Esophagus squamous epithelium (tissue), 5 donors: ENCODE measurements around the gene RUNX1. TPM values are rescaled to one million over a fixed set of nuclear protein-coding genes. Genes with fewer than 3 reads are reported as not detected.

Experiments used
- DNase-seq: peaks from one replicate; lab custom pipeline; 2025; lab: John Stamatoyannopoulos, UW
- H3K27ac ChIP-seq, 4 donors: fragments of 200-600 bp; sonication (generic); one replicate each; pipeline ENCODE4 v1.5.1; 2016 to 2019; ENCODE audit warnings: mild to moderate bottlenecking in 1 of 4
- H3K27me3 ChIP-seq, 4 donors: fragments of 200-600 bp; sonication (generic); 1 replicate in 3 of 4; 2 replicates in 1 of 4; pipeline versions ENCODE4 v1.5.1 to v1.6.0; 2017 to 2021; ENCODE audit warnings: antibody characterized with exemption in 1 of 4
- H3K36me3 ChIP-seq, 3 donors: fragments of 200-600 bp; sonication (generic); one replicate each; pipeline ENCODE4 v1.5.1; 2016 to 2019
- H3K4me1 ChIP-seq, 3 donors: fragments of 200-600 bp; sonication (generic); one replicate each; pipeline ENCODE4 v1.5.1; 2017 to 2019
- H3K4me3 ChIP-seq, 4 donors: fragments of 200-600 bp; sonication (generic); 1 replicate in 3 of 4; 2 replicates in 1 of 4; pipeline ENCODE4 v1.5.1; 2016 to 2019; ENCODE audit warnings: mild to moderate bottlenecking in 2 of 4, moderate library complexity in 1 of 4
- H3K9me3 ChIP-seq, 3 donors: fragments of 200-600 bp; sonication (generic); one replicate each; pipeline ENCODE4 v1.5.1; 2016 to 2019
- POLR2A ChIP-seq, 4 donors: fragments of 450-650 bp; IDR thresholded peaks; one replicate each; pipeline ENCODE4 v1.6.1; 2017; ENCODE audit warnings: antibody characterized with exemption in 4 of 4, mild to moderate bottlenecking in 4 of 4, moderate library complexity in 3 of 4
- WGBS, 2 donors: methylation state at CpG; one replicate each; pipeline ENCODE4 v1.1.5; 2018; 5-methylcytosine and 5-hydroxymethylcytosine counted together
- intact Hi-C: fragments of 100-400 bp; cut with DNase I; formaldehyde crosslinking; loops from one replicate; pipeline ENCODE4 v1.15.0; 2022
- total RNA-seq, 4 donors: library from RNA; depleted of rRNA; stranded (reverse); fragments of >200 nt; gene quantifications; one replicate each; pipeline ENCODE4 v1.1.0, GENCODE V29; 2016
- TF ChIP-seq, protein P1 (sequence below), 6 experiments: fragments of 450-650 bp in 4 of 6; fragments of 200-600 bp in 2 of 6; sonication (generic) in 2 of 6; IDR thresholded peaks; one replicate each; pipeline ENCODE4 v1.5.1; 2016 to 2019; ENCODE audit warnings: antibody characterized with exemption in 6 of 6, mild to moderate bottlenecking in 4 of 6, moderate library complexity in 4 of 6
- donor health status: DM: yes; HTN: yes; CAD: no.

Gene RUNX1
- total RNA-seq, 4 donors from 2014 or later = 8.2 to 25.4 (median 18.3) TPM

DNA sequence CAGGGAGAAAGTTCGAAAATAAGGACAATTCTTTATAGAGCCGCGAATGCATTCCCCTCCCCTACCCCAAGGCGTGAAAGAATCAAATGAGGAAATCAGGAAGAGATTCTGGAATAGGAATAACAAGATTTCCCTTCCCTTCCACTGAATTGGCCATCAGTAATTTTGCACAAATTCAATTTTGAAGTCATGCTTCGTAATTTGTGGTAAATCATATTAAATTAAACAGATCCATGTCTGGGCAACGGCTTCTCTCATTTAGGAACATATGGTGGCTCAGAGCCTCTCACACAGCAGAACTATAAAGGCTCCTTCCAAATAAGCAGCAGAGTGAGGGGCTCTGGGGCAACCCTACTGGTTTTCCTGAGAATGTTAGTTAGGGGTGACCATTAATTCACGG lies 227.4 kb downstream of the RUNX1 start:
- Histone ChIP-seq H3K9me3 (no peaks in the 10 kb centered on the region), H3K27ac (peak overlapping the region in 3 of 4 donors; percentile 40 to 79 (median 55)), H3K4me1 (peaks cover 33 to 85% (median 33%) of the 10 kb centered on the region in 3 donors), H3K27me3 (no peaks in the 10 kb centered on the region), H3K36me3 (peaks cover 0 to 61% (median 0%) of the 10 kb centered on the region in 3 donors), H3K4me3 (no peak overlapping the region)
- intact Hi-C loops = no loop called here
- WGBS, 2 donors = 92 to 96% methylated on average over 6 to 7 of the region's 7 CpGs
- DNase-seq = no peak
- TF ChIP-seq, protein P1, sequence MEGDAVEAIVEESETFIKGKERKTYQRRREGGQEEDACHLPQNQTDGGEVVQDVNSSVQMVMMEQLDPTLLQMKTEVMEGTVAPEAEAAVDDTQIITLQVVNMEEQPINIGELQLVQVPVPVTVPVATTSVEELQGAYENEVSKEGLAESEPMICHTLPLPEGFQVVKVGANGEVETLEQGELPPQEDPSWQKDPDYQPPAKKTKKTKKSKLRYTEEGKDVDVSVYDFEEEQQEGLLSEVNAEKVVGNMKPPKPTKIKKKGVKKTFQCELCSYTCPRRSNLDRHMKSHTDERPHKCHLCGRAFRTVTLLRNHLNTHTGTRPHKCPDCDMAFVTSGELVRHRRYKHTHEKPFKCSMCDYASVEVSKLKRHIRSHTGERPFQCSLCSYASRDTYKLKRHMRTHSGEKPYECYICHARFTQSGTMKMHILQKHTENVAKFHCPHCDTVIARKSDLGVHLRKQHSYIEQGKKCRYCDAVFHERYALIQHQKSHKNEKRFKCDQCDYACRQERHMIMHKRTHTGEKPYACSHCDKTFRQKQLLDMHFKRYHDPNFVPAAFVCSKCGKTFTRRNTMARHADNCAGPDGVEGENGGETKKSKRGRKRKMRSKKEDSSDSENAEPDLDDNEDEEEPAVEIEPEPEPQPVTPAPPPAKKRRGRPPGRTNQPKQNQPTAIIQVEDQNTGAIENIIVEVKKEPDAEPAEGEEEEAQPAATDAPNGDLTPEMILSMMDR (IDR thresholded peaks at IDR 0.05) = no peak
- no peak for TF ChIP-seq POLR2A (IDR thresholded peaks at IDR 0.05)

DNA sequence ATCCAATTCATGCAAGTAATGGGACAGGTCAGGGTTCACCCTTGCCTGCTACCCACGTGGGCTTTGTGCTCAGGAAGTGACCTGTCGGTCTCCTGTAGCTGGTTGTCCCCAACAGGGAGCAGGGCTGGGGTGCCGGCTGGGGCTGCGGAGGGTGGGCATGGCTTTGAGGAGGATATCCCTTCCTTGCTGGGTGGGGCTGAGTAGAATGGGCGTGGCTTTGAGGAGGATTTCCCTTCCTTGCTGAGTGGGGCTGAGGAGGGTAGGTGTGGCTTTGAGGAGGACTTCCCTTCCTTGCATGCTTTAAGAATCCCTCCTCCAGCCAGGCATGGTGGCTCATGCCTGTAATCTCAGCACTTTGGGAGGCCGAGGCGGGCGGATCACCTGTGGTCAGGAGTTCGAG lies 229.1 kb downstream of the RUNX1 start:
- WGBS, 2 donors = 40 to 82% methylated on average over 2 to 7 of the region's 9 CpGs
- Histone ChIP-seq H3K36me3 (peaks cover 0 to 56% (median 0%) of the 10 kb centered on the region in 3 donors), H3K27me3 (no peaks in the 10 kb centered on the region), H3K9me3 (no peaks in the 10 kb centered on the region), H3K27ac (peak overlapping the region in 3 of 4 donors; percentile 59 to 71 (median 65)), H3K4me3 (no peak overlapping the region), H3K4me1 (peaks cover 33 to 88% (median 37%) of the 10 kb centered on the region in 3 donors)
- intact Hi-C loops = no loop called here
- TF ChIP-seq, protein P1 (IDR thresholded peaks at IDR 0.05) = no peak
- TF ChIP-seq POLR2A (IDR thresholded peaks at IDR 0.05) = no peak
- no peak for DNase-seq

DNA sequence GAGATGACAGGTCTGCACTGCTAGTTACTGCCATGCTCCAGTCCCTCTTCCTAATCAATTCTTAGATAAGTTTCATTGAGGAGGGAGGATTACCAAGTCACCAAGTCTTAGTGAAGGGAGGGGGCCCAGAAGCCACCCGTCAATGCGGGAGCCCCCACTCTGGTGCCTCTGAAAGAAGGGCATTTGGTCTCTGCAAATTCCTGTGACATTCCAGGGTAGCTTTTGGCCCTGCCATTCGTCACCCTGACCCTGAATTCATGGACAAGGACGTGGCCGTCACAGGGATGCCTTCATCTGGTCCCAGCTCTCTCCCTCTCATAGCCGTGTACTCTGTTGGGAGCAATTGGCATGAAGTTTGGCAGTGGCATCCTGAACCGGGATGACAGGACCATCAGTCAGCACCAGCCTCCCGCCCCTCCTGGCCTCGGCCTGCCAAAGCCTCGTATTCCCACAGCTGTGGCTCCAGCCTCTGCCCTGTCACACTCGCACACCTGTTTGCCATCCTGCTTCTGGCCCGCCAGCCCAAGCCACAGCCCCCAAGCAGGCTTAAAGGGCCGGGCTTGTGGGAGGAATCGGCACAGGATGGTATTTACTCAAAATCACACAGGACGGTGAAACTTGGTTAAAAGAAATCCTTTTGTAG lies 229.6 kb downstream of the RUNX1 start:
- WGBS, 2 donors = 72 to 77% methylated on average over 8 to 12 of the region's 15 CpGs
- no peak overlapping the region for H3K4me3 ChIP-seq
- H3K36me3 ChIP-seq = peaks cover 0 to 52% (median 0%) of the 10 kb centered on the region in 3 donors
- TF ChIP-seq, protein P1 (IDR thresholded peaks at IDR 0.05) = no peak
- no peak for TF ChIP-seq POLR2A (IDR thresholded peaks at IDR 0.05)
- DNase-seq = no peak
- H3K9me3 ChIP-seq = no peaks in the 10 kb centered on the region
- intact Hi-C loops = no loop called here
- H3K27me3 ChIP-seq = no peaks in the 10 kb centered on the region
- H3K27ac ChIP-seq = peak overlapping the region; percentile 6 to 71 (median 62)
- peaks cover 33 to 88% (median 37%) of the 10 kb centered on the region in 3 donors for H3K4me1 ChIP-seq

DNA sequence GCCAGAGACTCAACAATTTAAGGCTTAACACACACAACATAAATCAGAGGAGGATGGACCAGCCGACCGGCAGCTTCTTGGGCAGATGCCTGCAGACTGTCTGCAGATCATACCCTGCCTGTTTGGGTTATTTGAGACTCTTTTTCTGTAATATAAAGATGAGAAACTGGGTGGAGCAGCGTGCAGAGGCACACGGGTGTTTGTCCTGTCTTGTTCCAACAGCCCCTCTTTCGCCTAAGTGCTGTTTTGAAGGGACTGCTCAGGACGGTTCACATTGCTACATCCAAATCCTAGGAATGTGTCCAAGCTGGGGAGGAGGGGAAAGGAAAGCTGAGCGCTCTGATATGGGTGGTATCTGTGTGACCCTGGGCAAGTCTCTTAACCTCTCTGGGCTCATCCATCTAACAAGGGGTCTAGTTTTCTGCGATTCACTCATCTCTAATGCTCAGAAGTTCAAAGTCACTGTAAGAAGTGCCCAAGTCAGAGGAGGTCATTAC lies 230.4 kb downstream of the RUNX1 start:
- H3K4me1 ChIP-seq = peaks cover 32 to 88% (median 38%) of the 10 kb centered on the region in 3 donors
- 21 to 31% methylated on average over 8 of the region's 8 CpGs for WGBS, 2 donors
- H3K27me3 ChIP-seq = no peaks in the 10 kb centered on the region
- no peak for DNase-seq
- H3K27ac ChIP-seq = peak overlapping the region; percentile 6 to 71 (median 62)
- peaks cover 0 to 52% (median 0%) of the 10 kb centered on the region in 3 donors for H3K36me3 ChIP-seq
- peak in 1 of 4 donors; percentile 18 for TF ChIP-seq POLR2A (IDR thresholded peaks at IDR 0.05)
- TF ChIP-seq, protein P1 (IDR thresholded peaks at IDR 0.05) = no peak
- no peaks in the 10 kb centered on the region for H3K9me3 ChIP-seq
- intact Hi-C loops = no loop called here
- no peak overlapping the region for H3K4me3 ChIP-seq
